Ishikawa (cell line): ENCODE measurements around the gene TAC4.

ENCODE experiments used
- CEBPB ChIP-seq: IDR thresholded peaks from 2 replicates; pipeline ENCODE4 v1.6.1; 2012
- CREB1 ChIP-seq: IDR thresholded peaks from 2 replicates; pipeline ENCODE4 v1.6.1; 2012; ENCODE audit warnings: low read depth
- EGR1 ChIP-seq: IDR thresholded peaks from 2 replicates; pipeline ENCODE4 v1.6.1; 2012
- EP300 ChIP-seq: IDR thresholded peaks from 2 replicates; pipeline ENCODE4 v1.6.1; 2012; ENCODE audit warnings: borderline replicate concordance
- FOXM1 ChIP-seq: IDR thresholded peaks from 2 replicates; pipeline ENCODE4 v1.6.1; 2012; ENCODE audit warnings: low read depth, borderline replicate concordance
- MAX ChIP-seq: IDR thresholded peaks from 2 replicates; pipeline ENCODE4 v1.6.1; 2012
- NFIC ChIP-seq: IDR thresholded peaks from 2 replicates; pipeline ENCODE4 v1.6.1; 2012
- RAD21 ChIP-seq: IDR thresholded peaks from 2 replicates; pipeline ENCODE4 v1.6.1; 2012; ENCODE audit warnings: low read depth
- REST ChIP-seq: IDR thresholded peaks from 2 replicates; pipeline ENCODE4 v1.6.1; 2012; ENCODE audit warnings: low read depth, mild to moderate bottlenecking
- TAF1 ChIP-seq: IDR thresholded peaks from 2 replicates; pipeline ENCODE4 v1.6.1; 2012; ENCODE audit warnings: low read depth, mild to moderate bottlenecking
- TCF12 ChIP-seq: IDR thresholded peaks from 2 replicates; pipeline ENCODE4 v1.6.1; 2012; ENCODE audit warnings: low read depth
- USF1 ChIP-seq: IDR thresholded peaks from 2 replicates; pipeline ENCODE4 v1.6.1; 2012
- YY1 ChIP-seq: IDR thresholded peaks from 2 replicates; pipeline ENCODE4 v1.6.1; 2012; ENCODE audit warnings: low read depth
- ZBTB7A ChIP-seq: IDR thresholded peaks from 2 replicates; pipeline ENCODE4 v1.6.1; 2012; ENCODE audit warnings: low read depth

GRCh38 chr17:49850218-49850610 lies 2.3 kb upstream of the TAC4 start:
- TF ChIP-seq YY1 (no peak), EP300 (no peak), MAX (no peak), TCF12 (no peak), RAD21 (no peak), REST (no peak), NFIC (no peak), CREB1 (no peak), TAF1 (no peak), USF1 (no peak), FOXM1 (no peak), CEBPB (no peak), ZBTB7A (no peak), EGR1 (no peak)
